SU-DHL-6 (cell line): ENCODE data around the gene LRRC4B.

ENCODE experiments used
- EZH2phosphoT487 ChIP-seq: fragments of 200-600 bp; sonication (generic), shearing (Covaris generic); conservative IDR thresholded peaks from 2 replicates; pipeline ENCODE4 v1.6.1; 2018; ENCODE audit warnings: mild to moderate bottlenecking, antibody characterized with exemption, low read length, moderate library complexity, mixed read lengths
- TF ChIP-seq, protein P1 (sequence below): fragments of 200-600 bp; sonication (generic); IDR thresholded peaks from one replicate; pipeline ENCODE4 v1.5.1; 2017; ENCODE audit warnings: antibody characterized with exemption, mild to moderate bottlenecking, low read length, moderate library complexity; ENCODE audit not compliant: insufficient read depth, poor library complexity, severe bottlenecking

DNA sequence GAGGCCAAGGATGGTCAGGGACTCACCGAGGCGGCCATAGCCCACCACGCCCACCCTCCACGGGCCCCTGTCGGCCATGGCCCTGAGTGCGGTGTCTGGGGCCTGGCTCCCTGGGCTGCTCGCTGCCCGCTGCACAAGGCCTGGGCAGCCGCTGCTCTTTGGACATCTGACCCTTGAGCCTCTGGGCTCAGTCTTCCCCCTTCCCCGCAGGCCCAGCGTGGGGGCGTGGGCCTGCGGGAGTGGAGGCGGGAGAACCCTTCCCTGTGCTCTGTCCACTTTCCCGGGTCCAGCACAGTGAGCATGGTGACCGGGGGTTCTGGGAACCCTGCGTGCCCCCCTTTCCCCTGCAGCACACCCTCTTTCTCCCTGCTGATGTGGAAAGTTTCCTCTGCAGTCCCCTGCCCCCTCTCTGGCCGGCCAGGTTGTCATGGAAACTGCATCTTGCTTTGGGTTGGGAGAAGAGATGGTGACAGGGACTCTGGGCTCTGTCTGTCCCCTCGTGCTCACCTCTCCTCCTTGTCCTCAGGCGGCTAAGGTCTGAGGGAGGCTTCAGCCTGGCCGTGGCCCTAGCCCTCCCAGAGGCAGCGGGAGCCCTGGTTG is 54.4 kb downstream of the LRRC4B start, which contains the start of gene ASPDH:
- TF ChIP-seq, protein P1, sequence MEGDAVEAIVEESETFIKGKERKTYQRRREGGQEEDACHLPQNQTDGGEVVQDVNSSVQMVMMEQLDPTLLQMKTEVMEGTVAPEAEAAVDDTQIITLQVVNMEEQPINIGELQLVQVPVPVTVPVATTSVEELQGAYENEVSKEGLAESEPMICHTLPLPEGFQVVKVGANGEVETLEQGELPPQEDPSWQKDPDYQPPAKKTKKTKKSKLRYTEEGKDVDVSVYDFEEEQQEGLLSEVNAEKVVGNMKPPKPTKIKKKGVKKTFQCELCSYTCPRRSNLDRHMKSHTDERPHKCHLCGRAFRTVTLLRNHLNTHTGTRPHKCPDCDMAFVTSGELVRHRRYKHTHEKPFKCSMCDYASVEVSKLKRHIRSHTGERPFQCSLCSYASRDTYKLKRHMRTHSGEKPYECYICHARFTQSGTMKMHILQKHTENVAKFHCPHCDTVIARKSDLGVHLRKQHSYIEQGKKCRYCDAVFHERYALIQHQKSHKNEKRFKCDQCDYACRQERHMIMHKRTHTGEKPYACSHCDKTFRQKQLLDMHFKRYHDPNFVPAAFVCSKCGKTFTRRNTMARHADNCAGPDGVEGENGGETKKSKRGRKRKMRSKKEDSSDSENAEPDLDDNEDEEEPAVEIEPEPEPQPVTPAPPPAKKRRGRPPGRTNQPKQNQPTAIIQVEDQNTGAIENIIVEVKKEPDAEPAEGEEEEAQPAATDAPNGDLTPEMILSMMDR, result no peak
- TF ChIP-seq EZH2phosphoT487, result no peak
